GM21786 (cell line): ENCODE results near the gene TNFAIP8L2.
A peak's percentile ranks its signal among the peaks of the same experiment; 100 is the strongest.
"Not testable (repeated sequence)": the region's sequence is repeated elsewhere in the genome, so short reads cannot be mapped to it uniquely, and the experiment has no call there.

Experiments
- ATAC-seq: cut with Tn5 transposase; IDR thresholded peaks from one replicate; pipeline ENCODE4 v1.9.1; 2021; ENCODE audit not compliant: unreplicated experiment

The TNFAIP8L2 gene

GRCh38 chr1:151187205-151187604 lies 30.8 kb downstream of the TNFAIP8L2 start:
- ATAC-seq = no peak

GRCh38 chr1:151188667-151189066 lies 32.2 kb downstream of the TNFAIP8L2 start:
- not testable (repeated sequence) for ATAC-seq

- ATAC-seq = peak; percentile 85
Measured at GRCh38 chr1:151189637-151190445, 33.4 kb downstream of the TNFAIP8L2 start, which contains the start of gene VPS72. TSS of gene VPS72 (minus strand) at chr1:151190197. CDS start at chr1:151190121, 76 bp downstream.

DNA sequence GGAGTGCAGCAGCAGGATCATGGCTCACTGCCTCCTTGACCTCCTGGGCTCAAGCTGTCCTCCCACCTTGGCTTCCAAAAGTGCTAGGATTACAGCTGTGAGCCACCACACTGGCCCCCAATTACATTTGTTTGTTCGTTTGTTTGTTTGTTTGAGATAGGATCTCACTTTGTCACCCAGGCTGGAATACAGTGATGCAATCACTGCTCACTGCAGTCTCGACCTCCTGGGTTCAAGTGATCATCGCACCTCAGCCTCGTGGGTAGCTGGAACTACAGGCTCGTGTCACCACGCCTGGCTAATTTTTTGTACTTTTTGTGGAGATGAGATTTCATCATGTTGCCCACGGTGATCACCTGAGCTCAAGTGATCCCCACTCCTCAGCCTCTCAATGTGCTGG lies 35.6 kb downstream of the TNFAIP8L2 start:
- ATAC-seq = no peak

DNA sequence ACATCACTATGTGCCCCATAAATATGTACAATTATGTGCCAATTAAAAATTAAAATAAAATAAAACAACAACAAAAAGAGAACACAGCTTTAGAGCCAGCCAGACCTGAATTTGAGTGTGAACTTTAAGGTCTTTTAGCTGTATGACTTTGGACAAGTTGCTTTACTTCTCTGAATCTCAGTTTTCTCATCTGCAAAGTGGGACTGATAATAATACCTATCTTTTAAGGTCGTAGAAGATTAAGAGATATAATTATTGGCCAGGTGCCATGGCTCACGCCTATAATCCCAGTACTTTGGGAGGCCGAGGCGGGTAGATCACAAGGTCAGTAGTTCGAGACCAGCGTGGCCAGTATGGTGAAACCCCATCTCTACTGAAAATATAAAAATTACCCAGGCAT lies 36.9 kb downstream of the TNFAIP8L2 start:
- no peak for ATAC-seq

DNA sequence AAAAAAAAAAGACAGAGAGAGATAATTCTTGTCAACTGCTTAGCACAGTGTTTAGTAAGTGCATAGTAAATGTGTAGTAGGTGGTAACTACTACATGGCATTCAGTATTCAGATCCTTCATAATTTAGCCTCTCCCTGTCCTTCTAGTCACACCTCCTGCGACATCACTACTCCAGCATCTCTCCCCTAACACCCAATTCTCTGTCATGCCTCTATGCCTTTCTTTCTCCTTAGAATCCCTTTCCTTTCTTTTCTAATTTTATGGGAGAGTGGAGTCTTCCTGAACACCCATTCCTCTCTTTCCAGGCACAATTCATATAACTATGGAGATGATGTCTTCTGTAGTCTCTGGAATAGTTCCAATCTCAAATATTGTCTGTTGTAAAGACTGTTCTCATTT lies 37.4 kb downstream of the TNFAIP8L2 start:
- ATAC-seq = no peak

- not testable (repeated sequence) for ATAC-seq
Measured at GRCh38 chr1:151194894-151195594, 38.6 kb downstream of the TNFAIP8L2 start.

- no peak for ATAC-seq
Measured at GRCh38 chr1:151196292-151196800, 39.9 kb downstream of the TNFAIP8L2 start.

- ATAC-seq = no peak
Measured at GRCh38 chr1:151197863-151198253, 41.4 kb downstream of the TNFAIP8L2 start.

DNA sequence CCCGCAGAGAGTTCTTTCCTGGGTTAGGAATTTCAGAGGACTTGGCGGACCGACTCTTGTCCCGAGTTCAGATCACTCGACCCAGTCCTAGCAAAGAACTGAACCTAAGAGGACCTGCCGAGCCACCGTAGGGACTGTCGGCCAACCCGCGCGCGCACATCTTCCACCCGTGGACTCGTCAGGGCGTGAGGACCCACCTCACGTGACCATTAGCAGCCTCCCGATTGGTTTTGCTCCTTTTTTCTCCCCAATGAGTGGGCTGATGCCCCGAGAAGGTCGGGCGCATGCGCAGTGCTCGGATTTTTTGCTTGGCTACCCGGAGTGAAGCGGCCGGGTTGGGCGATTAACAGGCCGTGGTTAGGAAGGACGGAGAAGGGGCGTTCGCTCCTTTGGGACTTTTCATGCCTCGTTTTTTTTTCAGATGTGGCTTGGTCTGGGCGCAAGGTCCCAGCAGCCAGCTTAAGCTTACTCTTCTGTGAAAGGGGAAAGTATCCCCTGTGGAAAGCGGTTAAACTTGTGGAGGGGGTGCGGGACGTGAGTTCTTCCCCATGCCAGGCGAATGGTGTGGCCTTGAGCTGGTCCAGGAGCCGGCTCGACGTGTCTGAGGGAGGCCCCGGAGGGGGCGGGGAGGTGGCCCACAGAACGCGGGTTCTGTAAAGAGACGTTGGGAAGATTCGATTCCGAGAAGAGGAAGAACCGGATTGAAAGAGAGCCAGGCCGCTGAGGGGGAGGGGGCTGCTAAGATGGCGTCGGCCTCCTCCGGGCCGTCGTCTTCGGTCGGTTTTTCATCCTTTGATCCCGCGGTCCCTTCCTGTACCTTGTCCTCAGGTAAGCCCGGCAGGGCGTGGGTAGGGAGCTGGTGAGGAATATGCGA lies 42.0 kb downstream of the TNFAIP8L2 start, which contains the start of gene PIP5K1A:
TSS of gene PIP5K1A (plus strand) at position 299 of the 874 bp plus-strand sequence. CDS start at position 744, 445 bp downstream.
- peak; percentile 86 for ATAC-seq

- no peak for ATAC-seq
Measured at GRCh38 chr1:151199873-151200581, 43.6 kb downstream of the TNFAIP8L2 start.

DNA sequence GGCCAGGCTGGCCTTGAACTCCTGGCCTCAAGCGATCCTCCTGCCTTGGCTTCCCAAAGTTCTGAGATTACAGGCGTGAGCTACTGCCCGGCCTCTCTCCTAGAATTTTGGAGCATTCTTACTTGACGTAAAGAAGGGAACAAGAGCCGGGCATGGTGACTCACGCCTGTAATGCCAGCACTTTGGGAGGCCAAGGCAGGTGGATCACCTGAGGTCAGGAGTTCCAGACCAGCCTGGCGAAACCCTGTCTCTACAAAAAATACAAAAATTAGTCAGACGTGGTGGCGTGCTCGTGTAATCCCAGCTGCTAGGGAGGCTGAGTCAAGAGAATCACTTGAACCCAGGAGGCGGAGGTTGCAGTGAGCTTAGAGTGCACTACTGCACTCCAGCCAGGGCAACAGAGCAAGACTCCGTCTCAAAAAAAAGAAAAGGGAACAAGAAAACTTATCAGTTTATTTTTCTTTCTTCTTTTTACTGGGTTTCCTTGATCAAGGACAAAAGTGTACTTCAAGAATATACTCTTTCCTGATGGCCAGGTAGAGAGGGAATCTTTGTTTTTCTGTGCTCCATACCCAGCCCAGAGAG lies 49.0 kb downstream of the TNFAIP8L2 start:
- ATAC-seq = not testable (repeated sequence)
